HG03432 (cell line): ENCODE measurements around the gene LCN15.
"Not testable (repeated sequence)": the region's sequence is repeated elsewhere in the genome, so short reads cannot be mapped to it uniquely, and the experiment has no call there.

Experiments used
- ATAC-seq: cut with Tn5 transposase; IDR thresholded peaks from one replicate; pipeline ENCODE4 v1.9.1; 2021; ENCODE audit warnings: mild to moderate bottlenecking, moderate library complexity; ENCODE audit not compliant: unreplicated experiment

Gene LCN15

GRCh38 chr9:136764301-136764891 lies at the start of gene LCN15:
TSS of gene LCN15 (minus strand) at chr9:136764518. CDS start at chr9:136764488, 30 bp downstream.
- no peak for ATAC-seq

GRCh38 chr9:136808806-136809158 lies 44.5 kb upstream of the LCN15 start:
- ATAC-seq, result no peak

- ATAC-seq, result peak; percentile 36
Observed at GRCh38 chr9:136808075-136808805, 43.9 kb upstream of the LCN15 start.

GRCh38 chr9:136807281-136808074 lies 43.2 kb upstream of the LCN15 start, which contains the start of gene RABL6:
TSS of gene RABL6 (plus strand) at chr9:136807948. CDS start at chr9:136808197, 249 bp downstream.
- ATAC-seq, result peak; percentile 73

GRCh38 chr9:136806631-136807201 lies 42.4 kb upstream of the LCN15 start:
- no peak for ATAC-seq

GRCh38 chr9:136806067-136806466 lies 41.7 kb upstream of the LCN15 start:
- ATAC-seq, result no peak

- no peak for ATAC-seq
Observed at GRCh38 chr9:136805207-136805740, 41.0 kb upstream of the LCN15 start.

GRCh38 chr9:136804509-136805206 lies 40.3 kb upstream of the LCN15 start:
- ATAC-seq, result no peak

- ATAC-seq, result no peak
Observed at GRCh38 chr9:136803551-136804508, 39.5 kb upstream of the LCN15 start.

GRCh38 chr9:136803009-136803550 lies 38.8 kb upstream of the LCN15 start:
- ATAC-seq, result not testable (repeated sequence)

GRCh38 chr9:136802321-136802720 lies 38.0 kb upstream of the LCN15 start:
- no peak for ATAC-seq

GRCh38 chr9:136799854-136800657 lies 35.7 kb upstream of the LCN15 start:
- ATAC-seq, result peak; percentile 50

GRCh38 chr9:136799079-136799853 lies 34.9 kb upstream of the LCN15 start:
- no peak for ATAC-seq

- ATAC-seq, result no peak
Observed at GRCh38 chr9:136798708-136799078, 34.4 kb upstream of the LCN15 start.

GRCh38 chr9:136796775-136797347 lies 32.5 kb upstream of the LCN15 start:
- ATAC-seq, result not testable (repeated sequence)

- ATAC-seq, result no peak
Observed at GRCh38 chr9:136796238-136796774, 32.0 kb upstream of the LCN15 start, which contains the start of gene CCDC183. TSS of gene CCDC183 (plus strand) at chr9:136796338. CDS start at chr9:136796398, 60 bp downstream.

- ATAC-seq, result no peak
Observed at GRCh38 chr9:136795000-136795348, 30.7 kb upstream of the LCN15 start.
